Lung (tissue), 12 donors: ENCODE data around the gene RNF224. TPM values are rescaled to one million over a fixed set of nuclear protein-coding genes. Genes with fewer than 3 reads are reported as not detected.

ENCODE experiments used
- ATAC-seq: fragments of 200-7000 bp; cut with Tn5 transposase; one replicate; pipeline ENCODE4 v1.9.1; 2020; ENCODE audit warnings: moderate number of reproducible peaks; ENCODE audit not compliant: insufficient read depth, low FRiP score
- DNase-seq, 3 donors: peaks; one replicate each; pipeline ENCODE4 v3.0.0-alpha.2; 2013 to 2017
- H3K27ac ChIP-seq, 2 donors: one replicate each; pipeline ENCODE4 v1.5.1; 2013; ENCODE audit warnings: mild to moderate bottlenecking in 2 of 2, moderate library complexity in 2 of 2, control low read depth in 1 of 2, inconsistent platforms in 1 of 2, low read depth in 1 of 2, low read length in 1 of 2
- H3K27me3 ChIP-seq, 3 donors: one replicate each; pipeline ENCODE4 v1.5.1; 2013; ENCODE audit warnings: low read length in 2 of 3; ENCODE audit not compliant: control insufficient read depth in 3 of 3, insufficient read depth in 3 of 3
- H3K36me3 ChIP-seq, 4 donors: one replicate each; pipeline ENCODE4 v1.5.1; 2013; ENCODE audit warnings: low read length in 4 of 4, mild to moderate bottlenecking in 1 of 4, moderate library complexity in 1 of 4; ENCODE audit not compliant: control insufficient read depth in 4 of 4, insufficient read depth in 4 of 4
- H3K4me1 ChIP-seq, 5 donors: one replicate each; pipeline ENCODE4 v1.5.1; 2013; ENCODE audit warnings: low read length in 5 of 5, mild to moderate bottlenecking in 2 of 5, moderate library complexity in 1 of 5; ENCODE audit not compliant: control insufficient read depth in 5 of 5, insufficient read depth in 5 of 5
- H3K4me3 ChIP-seq: one replicate; pipeline ENCODE4 v1.5.1; 2013; ENCODE audit warnings: mild to moderate bottlenecking, control low read depth, moderate library complexity
- H3K9ac ChIP-seq, 2 donors: one replicate each; pipeline ENCODE4 v1.5.1; 2013; ENCODE audit warnings: low read length in 2 of 2, control low read depth in 1 of 2; ENCODE audit not compliant: insufficient read depth in 1 of 2
- H3K9me3 ChIP-seq, 4 donors: one replicate each; pipeline ENCODE4 v1.5.1; 2013; ENCODE audit warnings: low read length in 3 of 4, mild to moderate bottlenecking in 1 of 4, moderate library complexity in 1 of 4; ENCODE audit not compliant: control insufficient read depth in 4 of 4, insufficient read depth in 3 of 4
- WGBS, 2 donors: extraction: QIAGEN DNeasy Blood & Tissue Kit; methylation state at CpG; one replicate each; pipeline ENCODE4 v1.1.7; 2013; 5-methylcytosine and 5-hydroxymethylcytosine counted together
- polyA plus RNA-seq, 2 donors: library from polyadenylated mRNA; stranded (reverse); fragments of 200-250 nt; gene quantifications; one replicate each; pipeline ENCODE4 v1.2.1, GENCODE V29; 2013
- total RNA-seq, 2 donors: library from RNA; depleted of rRNA in 1 of 2; stranded (reverse); fragments of >200 nt in 1 of 2; gene quantifications; one replicate each; pipeline ENCODE4 v1.2.1, GENCODE V29; 2014 to 2021
- TF ChIP-seq, protein P1 (sequence below): IDR thresholded peaks from 2 replicates; pipeline ENCODE4 v1.5.1; 2012; ENCODE audit warnings: mild to moderate bottlenecking; ENCODE audit errors: control extremely low read depth, extremely low read depth
- donor health status: control.
- donor health status: control.
- donor health status: Bipolar disorder and iron deficiency.
- donor health status: healthy.
- donor health status: DM: yes; HTN: yes; CAD: no.

The RNF224 gene
- total and polyA plus RNA-seq, 4 donors, result 0.24 to 1.1 (median 0.80) TPM

GRCh38 chr9:137253717-137254623, 26.7 kb downstream of the RNF224 start:
- Histone ChIP-seq H3K36me3 (peaks cover 0 to 14% (median 9%) of the 10 kb centered on the region in 4 donors), H3K4me1 (peaks cover 0 to 22% (median 12%) of the 10 kb centered on the region in 5 donors), H3K4me3 (no peak overlapping the region), H3K9me3 (no peaks in the 10 kb centered on the region), H3K9ac (peak overlapping the region in 1 of 2 donors; percentile 13), H3K27me3 (no peaks in the 10 kb centered on the region), H3K27ac (no peak overlapping the region)
- no peak for DNase-seq
- ATAC-seq, result no peak
- 68 to 79% methylated on average over 21 of the region's 21 CpGs for WGBS, 2 donors
- TF ChIP-seq, protein P1, sequence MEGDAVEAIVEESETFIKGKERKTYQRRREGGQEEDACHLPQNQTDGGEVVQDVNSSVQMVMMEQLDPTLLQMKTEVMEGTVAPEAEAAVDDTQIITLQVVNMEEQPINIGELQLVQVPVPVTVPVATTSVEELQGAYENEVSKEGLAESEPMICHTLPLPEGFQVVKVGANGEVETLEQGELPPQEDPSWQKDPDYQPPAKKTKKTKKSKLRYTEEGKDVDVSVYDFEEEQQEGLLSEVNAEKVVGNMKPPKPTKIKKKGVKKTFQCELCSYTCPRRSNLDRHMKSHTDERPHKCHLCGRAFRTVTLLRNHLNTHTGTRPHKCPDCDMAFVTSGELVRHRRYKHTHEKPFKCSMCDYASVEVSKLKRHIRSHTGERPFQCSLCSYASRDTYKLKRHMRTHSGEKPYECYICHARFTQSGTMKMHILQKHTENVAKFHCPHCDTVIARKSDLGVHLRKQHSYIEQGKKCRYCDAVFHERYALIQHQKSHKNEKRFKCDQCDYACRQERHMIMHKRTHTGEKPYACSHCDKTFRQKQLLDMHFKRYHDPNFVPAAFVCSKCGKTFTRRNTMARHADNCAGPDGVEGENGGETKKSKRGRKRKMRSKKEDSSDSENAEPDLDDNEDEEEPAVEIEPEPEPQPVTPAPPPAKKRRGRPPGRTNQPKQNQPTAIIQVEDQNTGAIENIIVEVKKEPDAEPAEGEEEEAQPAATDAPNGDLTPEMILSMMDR, result no peak

- H3K36me3 ChIP-seq, result peaks cover 3 to 17% (median 13%) of the 10 kb centered on the region in 4 donors
- peaks cover 0 to 22% (median 12%) of the 10 kb centered on the region in 5 donors for H3K4me1 ChIP-seq
- H3K9ac ChIP-seq, result peak within 1 kb of the TSS; percentile 53 to 68
- no peaks in the 10 kb centered on the region for H3K9me3 ChIP-seq
- TF ChIP-seq, protein P1, result no peak
- 2% methylated on average over 91 to 105 of the region's 105 CpGs for WGBS, 2 donors
- peak within 1 kb of the TSS; percentile 98 for H3K4me3 ChIP-seq
- peak; percentile 89 for ATAC-seq
- H3K27me3 ChIP-seq, result no peaks in the 10 kb centered on the region
- H3K27ac ChIP-seq, result peak within 1 kb of the TSS; percentile 70 to 78
- DNase-seq, result peak; percentile 93 to 95 (median 94)
These were observed 27.5 kb downstream of the RNF224 start, which contains the start of gene NELFB for GRCh38 chr9:137254624-137255447. NELFB (plus strand) TSS chr9:137255327.

GRCh38 chr9:137255448-137256114, 28.3 kb downstream of the RNF224 start:
- WGBS, 2 donors, result 2 to 4% methylated on average over 46 to 51 of the region's 51 CpGs
- Histone ChIP-seq H3K36me3 (peaks cover 3 to 17% (median 13%) of the 10 kb centered on the region in 4 donors), H3K9ac (peak overlapping the region; percentile 53 to 68), H3K27me3 (no peaks in the 10 kb centered on the region), H3K9me3 (no peaks in the 10 kb centered on the region), H3K4me1 (peaks cover 0 to 22% (median 12%) of the 10 kb centered on the region in 5 donors), H3K4me3 (peak overlapping the region; percentile 98), H3K27ac (peak overlapping the region; percentile 70 to 78)
- DNase-seq (no peak), ATAC-seq (peak; percentile 37)
- TF ChIP-seq, protein P1, result no peak
